Kidney capillary endothelial cell (primary cell): ENCODE data around the gene TMEM35A.
"Not testable (repeated sequence)": the region's sequence is repeated elsewhere in the genome, so short reads cannot be mapped to it uniquely, and the experiment has no call there.

ENCODE experiments used
- DNase-seq: peaks from one replicate; pipeline ENCODE4 v3.0.0-alpha.2; 2018; ENCODE audit warnings: low spot score

Gene TMEM35A, protein sequence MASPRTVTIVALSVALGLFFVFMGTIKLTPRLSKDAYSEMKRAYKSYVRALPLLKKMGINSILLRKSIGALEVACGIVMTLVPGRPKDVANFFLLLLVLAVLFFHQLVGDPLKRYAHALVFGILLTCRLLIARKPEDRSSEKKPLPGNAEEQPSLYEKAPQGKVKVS

GRCh38 chrX:101078716-101079598, at the start of gene TMEM35A:
TMEM35A (plus strand) TSS chrX:101078879; CDS start chrX:101079003, 124 bp downstream.
- no peak for DNase-seq

DNA sequence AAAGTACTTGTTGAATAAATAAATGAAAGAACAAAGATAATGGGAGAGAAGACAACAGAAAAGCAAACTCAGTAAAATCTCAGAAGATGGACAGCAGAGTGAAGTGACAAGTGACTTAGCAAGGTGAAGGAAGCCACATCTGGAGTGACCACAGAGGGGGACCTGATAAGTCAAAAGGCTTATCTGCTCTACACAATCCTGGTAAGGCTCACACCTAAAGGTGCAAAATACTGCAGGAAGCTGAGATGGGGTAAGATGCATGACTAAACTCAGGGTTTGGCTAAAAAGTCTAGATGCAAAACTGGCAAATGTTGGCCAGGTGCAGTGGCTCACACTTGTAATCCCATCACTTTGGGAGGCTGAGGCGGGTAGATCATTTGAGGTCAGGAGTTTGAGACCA, 49.0 kb upstream of the TMEM35A start:
- no peak for DNase-seq

GRCh38 chrX:101037231-101037630, 41.4 kb upstream of the TMEM35A start:
- DNase-seq, result no peak

- DNase-seq, result no peak
These were observed 38.5 kb upstream of the TMEM35A start for GRCh38 chrX:101040197-101040596.

GRCh38 chrX:101051153-101051548, 27.5 kb upstream of the TMEM35A start:
- no peak for DNase-seq

GRCh38 chrX:101051549-101052302, 27.0 kb upstream of the TMEM35A start, which contains the start of gene TRMT2B:
TRMT2B (minus strand) TSS chrX:101052111; CDS start chrX:101042289, 9,822 bp downstream.
- peak; percentile 52 for DNase-seq

GRCh38 chrX:101056551-101056950, 22.1 kb upstream of the TMEM35A start:
- not testable (repeated sequence) for DNase-seq

DNA sequence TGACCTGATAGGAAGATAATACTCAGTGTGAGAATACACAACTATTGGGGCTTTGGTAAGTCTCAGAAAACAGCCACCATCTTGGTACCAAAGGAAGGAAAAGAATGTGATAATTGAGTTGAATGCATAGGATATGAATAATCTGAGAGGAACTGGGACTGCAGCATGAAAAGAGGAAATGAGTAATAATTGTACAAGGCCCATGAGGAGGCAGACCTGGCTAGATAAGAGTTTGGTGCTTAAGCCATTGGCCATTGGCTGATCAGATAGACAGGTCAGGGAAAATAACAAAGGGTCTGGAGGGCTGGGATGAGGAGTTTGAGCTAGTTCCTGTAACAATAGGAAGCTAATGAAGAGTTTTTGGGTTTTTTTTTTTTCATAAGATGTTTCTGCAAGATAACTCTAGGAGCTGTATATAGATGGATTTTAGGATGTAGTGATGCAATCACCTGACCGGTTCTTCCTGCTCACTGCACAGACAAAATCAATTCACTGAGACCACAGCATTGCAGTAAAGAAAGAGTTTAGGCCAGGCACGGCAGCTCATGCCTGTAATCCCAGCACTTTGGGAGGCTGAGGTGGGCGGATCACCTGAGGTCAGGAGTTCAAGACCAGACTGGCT, 21.5 kb upstream of the TMEM35A start:
- peak; percentile 74 for DNase-seq

DNA sequence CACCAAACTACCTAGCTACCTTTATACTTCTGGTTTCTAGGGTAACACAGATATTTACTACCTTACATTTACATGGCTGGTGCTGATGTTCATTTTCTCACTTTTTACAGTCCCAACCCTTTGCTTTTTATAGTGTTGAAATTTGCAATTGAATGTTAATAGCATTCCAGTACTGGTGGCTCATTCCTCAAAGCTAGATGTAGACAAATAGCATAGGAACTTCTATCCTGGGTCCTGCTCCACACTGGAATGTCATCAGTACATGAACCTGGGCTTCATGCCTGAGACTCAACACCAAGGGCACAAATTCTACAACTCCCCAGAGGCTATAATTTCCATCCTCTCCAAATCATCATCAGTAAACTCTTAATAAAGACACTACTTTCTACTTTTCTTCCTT, 16.5 kb upstream of the TMEM35A start:
- DNase-seq, result no peak

GRCh38 chrX:101071582-101071981, 7.1 kb upstream of the TMEM35A start:
- no peak for DNase-seq

GRCh38 chrX:101079736-101080270, 1.1 kb downstream of the TMEM35A start:
- DNase-seq, result no peak

DNA sequence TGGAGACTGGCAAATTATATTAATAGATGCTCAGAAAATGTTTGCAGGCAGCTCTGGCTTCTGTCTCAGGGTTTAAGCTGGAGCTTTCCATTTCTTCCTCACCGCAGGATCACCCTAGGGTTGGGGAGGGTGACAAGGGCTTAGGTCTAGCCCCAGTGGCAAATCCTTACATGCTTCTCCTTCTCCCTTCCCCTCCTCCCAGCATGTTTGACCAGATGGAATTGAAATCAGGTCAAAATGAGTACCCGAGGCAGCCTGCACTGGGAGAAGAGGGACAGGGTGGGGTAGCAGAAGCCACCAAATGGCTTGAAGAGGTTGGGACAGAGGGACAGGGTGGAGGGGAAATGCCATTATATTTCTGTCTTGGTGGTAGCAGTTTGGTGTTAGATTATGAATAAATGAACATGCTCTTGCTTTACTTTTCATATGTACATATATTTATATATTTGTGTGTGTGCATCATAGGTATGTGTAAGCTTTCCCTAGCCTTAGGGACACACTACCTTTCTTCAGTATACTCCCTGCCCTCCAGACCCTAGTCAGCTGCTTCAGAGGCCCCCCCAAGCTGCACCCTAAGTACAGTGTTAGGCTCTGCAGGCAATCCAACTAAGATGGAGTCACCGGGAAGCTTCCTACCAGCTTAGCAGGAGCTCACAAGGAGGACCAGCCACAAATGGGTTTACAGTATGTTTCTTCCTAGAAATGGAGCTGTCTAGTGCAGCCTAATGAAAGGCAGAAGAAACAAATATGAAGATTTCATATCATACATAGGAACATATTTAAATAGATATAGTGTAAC, 1.8 kb downstream of the TMEM35A start:
- DNase-seq, result no peak

GRCh38 chrX:101081231-101081630, 2.6 kb downstream of the TMEM35A start:
- DNase-seq, result no peak

DNA sequence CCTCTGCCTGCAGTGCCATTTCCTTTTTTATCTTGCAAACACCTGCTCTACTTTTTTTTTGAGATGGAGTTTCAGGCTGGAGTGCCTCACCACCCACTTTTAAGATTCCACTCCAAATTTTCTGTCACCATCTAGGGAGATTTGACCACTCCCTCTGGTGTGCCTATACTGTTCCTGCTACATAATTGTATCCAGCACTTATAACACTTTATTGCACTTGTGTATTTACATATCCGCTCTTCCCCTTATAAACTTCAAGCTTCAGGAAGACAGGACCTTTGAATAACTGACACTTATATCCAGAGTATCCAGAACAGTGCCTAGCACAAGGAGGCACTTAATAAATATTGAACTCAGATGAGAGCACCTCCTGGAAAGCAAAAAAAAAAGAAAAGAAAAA, 13.1 kb downstream of the TMEM35A start:
- DNase-seq, result no peak

DNA sequence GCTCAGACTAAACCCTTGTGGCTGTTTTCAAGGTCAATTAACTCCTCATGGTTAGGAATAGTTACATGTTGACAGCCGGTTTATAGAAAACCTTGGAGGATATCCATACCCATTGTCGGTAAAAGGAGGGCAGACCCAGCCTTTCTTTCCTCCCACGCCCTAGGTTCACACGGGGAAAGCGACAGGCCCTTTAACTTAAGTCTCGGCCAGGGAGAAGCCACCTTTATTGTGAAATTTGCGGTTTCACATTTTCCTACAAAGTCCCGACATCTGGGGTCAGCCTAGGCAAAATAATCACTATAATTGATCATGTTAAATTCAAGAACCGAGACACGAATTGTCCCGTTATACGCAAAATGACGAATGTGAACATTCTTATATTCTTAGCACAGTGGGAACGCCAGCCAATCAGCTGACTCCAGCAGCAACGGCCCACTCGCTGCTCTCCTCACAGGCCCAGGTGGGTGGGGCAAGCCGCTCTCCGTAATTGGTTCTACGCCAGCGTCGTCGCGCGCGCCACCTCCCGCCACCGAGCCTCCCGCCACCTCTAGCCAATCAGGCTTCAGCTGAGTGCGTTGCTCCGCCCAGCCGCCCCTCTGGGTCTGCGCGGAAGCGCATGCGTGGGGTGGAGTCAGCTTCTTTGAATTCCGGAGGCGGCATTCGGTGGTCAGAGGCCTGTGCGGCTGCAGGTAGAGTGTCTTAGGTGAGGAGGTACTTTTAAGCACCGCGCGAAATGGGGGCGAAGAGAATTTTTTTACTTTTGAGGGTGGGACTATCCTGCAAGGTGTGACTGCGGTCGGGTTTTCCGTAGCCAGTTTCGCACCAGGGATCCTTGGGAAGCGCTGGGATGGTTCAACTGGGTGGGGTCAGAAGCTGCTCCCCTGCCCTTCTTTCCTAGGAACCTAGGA, 19.1 kb downstream of the TMEM35A start, which contains the start of gene CENPI:
Gene CENPI, plus strand, starts transcription at position 659 of the 908 bp plus-strand sequence. CDS start 2,867 bp downstream, outside the sequence.
- peak; percentile 66 for DNase-seq

DNA sequence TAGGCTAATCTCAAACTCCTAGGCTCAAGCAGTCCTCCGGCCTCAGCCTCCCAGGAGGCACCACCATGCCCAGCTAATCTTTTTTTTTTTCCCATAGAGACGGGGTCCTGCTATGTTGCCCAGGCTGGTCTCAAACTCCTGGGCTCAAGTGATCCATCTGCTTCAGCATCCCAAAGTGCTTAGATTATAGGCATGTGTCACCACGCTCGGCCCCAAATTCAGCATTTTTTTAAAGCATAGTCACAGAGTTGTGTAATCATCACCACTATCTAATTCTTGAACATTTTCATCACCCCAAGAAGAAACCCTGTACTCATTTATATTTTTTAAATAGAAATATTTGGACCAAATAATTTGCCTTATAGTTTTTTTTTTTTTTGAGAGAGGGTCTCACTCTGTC, 29.6 kb downstream of the TMEM35A start:
- no peak for DNase-seq

GRCh38 chrX:101117701-101118100, 39.0 kb downstream of the TMEM35A start:
- DNase-seq, result no peak

DNA sequence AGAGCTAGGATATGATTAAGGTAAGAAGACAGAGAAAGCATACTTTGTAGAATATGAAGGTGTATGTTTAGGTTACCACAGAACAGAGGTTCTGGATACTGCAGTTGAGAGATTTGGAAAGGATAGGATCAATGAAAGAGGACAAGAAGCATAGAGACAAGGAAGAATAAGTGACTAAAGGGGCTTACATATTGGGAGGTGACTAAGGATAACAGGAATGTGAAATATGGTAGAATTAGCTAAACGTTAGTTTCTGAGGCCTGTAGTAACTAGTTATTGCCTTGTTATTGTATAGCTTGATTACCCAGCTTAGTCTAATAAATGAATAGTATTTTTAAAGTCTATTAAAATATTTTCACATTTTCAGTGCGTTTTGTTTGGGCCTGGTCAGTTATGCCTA, 57.6 kb downstream of the TMEM35A start:
- DNase-seq, result no peak
